Suppressor macrophage (primary cell): ENCODE measurements around the gene FARS2.
A peak's percentile ranks its signal among the peaks of the same experiment; 100 is the strongest.
"Not testable (repeated sequence)": the region's sequence is repeated elsewhere in the genome, so short reads cannot be mapped to it uniquely, and the experiment has no call there.

Experiments used
- DNase-seq, 4 experiments: peaks; one replicate each; pipeline ENCODE4 v3.0.0-alpha.2; 2020 to 2022

FARS2 gene

GRCh38 chr6:5671601-5672559 is 410.6 kb downstream of the FARS2 start:
- peak in 2 of 4 experiments; percentile 10 to 23 for DNase-seq

GRCh38 chr6:5672581-5673011 is 411.3 kb downstream of the FARS2 start:
- DNase-seq, result peak; percentile 46 to 82 (median 66)

GRCh38 chr6:5673019-5673790 is 411.9 kb downstream of the FARS2 start:
- peak in 3 of 4 experiments; percentile 25 to 59 (median 49) for DNase-seq

GRCh38 chr6:5674141-5674540 is 412.8 kb downstream of the FARS2 start:
- no peak for DNase-seq

GRCh38 chr6:5674721-5675120 is 413.4 kb downstream of the FARS2 start:
- peak; percentile 70 to 89 (median 82) for DNase-seq

- no peak for DNase-seq
Measured at GRCh38 chr6:5676701-5677100, 415.4 kb downstream of the FARS2 start.

GRCh38 chr6:5677219-5678000 is 416.1 kb downstream of the FARS2 start:
- no peak for DNase-seq

- no peak for DNase-seq
Measured at GRCh38 chr6:5679270-5679669, 418.0 kb downstream of the FARS2 start.

- peak in 3 of 4 experiments; percentile 21 to 50 (median 26) for DNase-seq
Measured at GRCh38 chr6:5679691-5680090, 418.4 kb downstream of the FARS2 start.

- no peak for DNase-seq
Measured at GRCh38 chr6:5680095-5680494, 418.8 kb downstream of the FARS2 start.

GRCh38 chr6:5681480-5681879 is 420.2 kb downstream of the FARS2 start:
- DNase-seq, result peak; percentile 34 to 55 (median 39)

GRCh38 chr6:5682530-5682929 is 421.2 kb downstream of the FARS2 start:
- no peak for DNase-seq

GRCh38 chr6:5683747-5684146 is 422.4 kb downstream of the FARS2 start:
- not testable (repeated sequence) for DNase-seq

GRCh38 chr6:5684320-5685053 is 423.2 kb downstream of the FARS2 start:
- no peak for DNase-seq

- no peak for DNase-seq
Measured at GRCh38 chr6:5693225-5694145, 432.2 kb downstream of the FARS2 start.

- DNase-seq, result peak; percentile 59 to 82 (median 68)
Measured at GRCh38 chr6:5695260-5696245, 434.2 kb downstream of the FARS2 start.

- DNase-seq, result no peak
Measured at GRCh38 chr6:5697508-5697907, 436.2 kb downstream of the FARS2 start.

GRCh38 chr6:5698318-5698717 is 437.0 kb downstream of the FARS2 start:
- DNase-seq, result no peak

- DNase-seq, result peak; percentile 57 to 88 (median 74)
Measured at GRCh38 chr6:5699064-5699463, 437.8 kb downstream of the FARS2 start.
